ENCODE data around the gene KCNQ1. TPM values are rescaled to one million over a fixed set of nuclear protein-coding genes. Genes with fewer than 3 reads are reported as not detected.

Gene KCNQ1
- total RNA-seq, 1 donor from 2014 or later: 0.16 TPM

GRCh38 chr11:2713661-2714462 lies 269.1 kb downstream of the KCNQ1 start:
- H3K36me3 Mint-ChIP-seq (ENCODE audit: unreplicated experiment): no peaks in the 10 kb centered on the region
- no peak overlapping the region for H3K4me3 Mint-ChIP-seq (ENCODE audit: unreplicated experiment)
- peaks cover 9% of the 10 kb centered on the region for H3K4me1 Mint-ChIP-seq (ENCODE audit: unreplicated experiment)
- TF ChIP-seq CTCF (IDR thresholded peaks at IDR 0.05): no peak
- H3K27ac Mint-ChIP-seq (ENCODE audit: unreplicated experiment): no peak overlapping the region
- no peak for DNase-seq (ENCODE audit: extremely low spot score, unreplicated experiment)
- H3K9me3 Mint-ChIP-seq (ENCODE audit: unreplicated experiment): peaks cover 10% of the 10 kb centered on the region
- peaks cover 40% of the 10 kb centered on the region for H3K27me3 Mint-ChIP-seq (ENCODE audit: unreplicated experiment)

- TF ChIP-seq CTCF (IDR thresholded peaks at IDR 0.05): no peak
- H3K4me3 Mint-ChIP-seq (ENCODE audit: unreplicated experiment): no peak overlapping the region
- no peaks in the 10 kb centered on the region for H3K36me3 Mint-ChIP-seq (ENCODE audit: unreplicated experiment)
- H3K9me3 Mint-ChIP-seq (ENCODE audit: unreplicated experiment): peaks cover 10% of the 10 kb centered on the region
- DNase-seq (ENCODE audit: extremely low spot score, unreplicated experiment): no peak
- H3K4me1 Mint-ChIP-seq (ENCODE audit: unreplicated experiment): peaks cover 5% of the 10 kb centered on the region
- no peak overlapping the region for H3K27ac Mint-ChIP-seq (ENCODE audit: unreplicated experiment)
- peaks cover 39% of the 10 kb centered on the region for H3K27me3 Mint-ChIP-seq (ENCODE audit: unreplicated experiment)
Measured at GRCh38 chr11:2714463-2714800, 269.6 kb downstream of the KCNQ1 start.

GRCh38 chr11:2714871-2715270 lies 270.1 kb downstream of the KCNQ1 start:
- Mint-ChIP-seq H3K36me3 (ENCODE audit: unreplicated experiment) (no peaks in the 10 kb centered on the region), H3K27me3 (ENCODE audit: unreplicated experiment) (peaks cover 36% of the 10 kb centered on the region), H3K9me3 (ENCODE audit: unreplicated experiment) (peaks cover 10% of the 10 kb centered on the region), H3K4me3 (ENCODE audit: unreplicated experiment) (no peak overlapping the region), H3K27ac (ENCODE audit: unreplicated experiment) (no peak overlapping the region), H3K4me1 (ENCODE audit: unreplicated experiment) (peaks cover 2% of the 10 kb centered on the region)
- no peak for TF ChIP-seq CTCF (IDR thresholded peaks at IDR 0.05)
- no peak for DNase-seq (ENCODE audit: extremely low spot score, unreplicated experiment)

- Mint-ChIP-seq H3K27ac (ENCODE audit: unreplicated experiment) (no peak overlapping the region), H3K9me3 (ENCODE audit: unreplicated experiment) (peaks cover 3% of the 10 kb centered on the region), H3K4me1 (ENCODE audit: unreplicated experiment) (peaks cover 2% of the 10 kb centered on the region), H3K4me3 (ENCODE audit: unreplicated experiment) (no peak overlapping the region), H3K36me3 (ENCODE audit: unreplicated experiment) (no peaks in the 10 kb centered on the region), H3K27me3 (ENCODE audit: unreplicated experiment) (peaks cover 28% of the 10 kb centered on the region)
- no peak for TF ChIP-seq CTCF (IDR thresholded peaks at IDR 0.05)
- DNase-seq (ENCODE audit: extremely low spot score, unreplicated experiment): no peak
Measured at GRCh38 chr11:2715716-2716350, 271.0 kb downstream of the KCNQ1 start.

- Mint-ChIP-seq H3K27me3 (ENCODE audit: unreplicated experiment) (peaks cover 21% of the 10 kb centered on the region), H3K9me3 (ENCODE audit: unreplicated experiment) (no peaks in the 10 kb centered on the region), H3K4me3 (ENCODE audit: unreplicated experiment) (no peak overlapping the region)
Measured at GRCh38 chr11:2716376-2717095, 271.7 kb downstream of the KCNQ1 start.

More at GRCh38 chr11:2716376-2717095, 271.7 kb downstream of the KCNQ1 start:
- no peak for DNase-seq (ENCODE audit: extremely low spot score, unreplicated experiment)
- Mint-ChIP-seq H3K36me3 (ENCODE audit: unreplicated experiment) (no peaks in the 10 kb centered on the region), H3K4me1 (ENCODE audit: unreplicated experiment) (peaks cover 2% of the 10 kb centered on the region), H3K27ac (ENCODE audit: unreplicated experiment) (no peak overlapping the region)
- no peak for TF ChIP-seq CTCF (IDR thresholded peaks at IDR 0.05)

All from osteocyte (in vitro differentiated cells).